ENCODE results near the gene CCDC69. TPM values are rescaled to one million over a fixed set of nuclear protein-coding genes. Genes with fewer than 3 reads are reported as not detected.
A peak's percentile ranks its signal among the peaks of the same experiment; 100 is the strongest.

Gene CCDC69
- total RNA-seq, 1 donor from 2014 or later, result 0.07 TPM

GRCh38 chr5:151158287-151158661 is 65.6 kb downstream of the CCDC69 start:
- Histone ChIP-seq H3K4me2 (peak overlapping the region; percentile 92), H3K27ac (no peak overlapping the region), H3K36me3 (no peaks in the 10 kb centered on the region), H3K4me1 (peaks cover 19% of the 10 kb centered on the region), H2AFZ (replicated peaks) (no peak overlapping the region), H3K9ac (no peak overlapping the region), H4K20me1 (ENCODE audit: low read depth) (no peaks in the 10 kb centered on the region), H3K27me3 (peaks cover 13% of the 10 kb centered on the region), H3K9me3 (ENCODE audit: low read depth) (no peaks in the 10 kb centered on the region), H3K4me3 (peak overlapping the region; percentile 72), H3F3A (ENCODE audit: low read depth) (peaks cover 5% of the 10 kb centered on the region), H3K79me2 (ENCODE audit: low read depth) (no peaks in the 10 kb centered on the region)
- no peaks in the 10 kb centered on the region for H3K36me3 Mint-ChIP-seq
- no peaks in the 10 kb centered on the region for H3K9me3 Mint-ChIP-seq
- H3K4me1 Mint-ChIP-seq, result peaks cover 42% of the 10 kb centered on the region
- DNase-seq (ENCODE audit: low spot score), result peak; percentile 28
- H3K27ac Mint-ChIP-seq, result peak overlapping the region; percentile 92
- peak overlapping the region; percentile 91 for H3K4me3 Mint-ChIP-seq
- TF ChIP-seq EZH2 (IDR thresholded peaks at IDR 0.05) (no peak), CTCF (IDR thresholded peaks at IDR 0.05) (no peak), EZH2phosphoT487 (IDR thresholded peaks at IDR 0.05) (no peak)
- peaks cover 12% of the 10 kb centered on the region for H3K27me3 Mint-ChIP-seq (ENCODE audit: insufficient read depth, low read depth)

GRCh38 chr5:151157426-151158286 is 66.2 kb downstream of the CCDC69 start, which contains the start of gene ANXA6:
ANXA6 (minus strand) TSS chr5:151157779; CDS start chr5:151147901, 9,878 bp downstream.
- peaks cover 19% of the 10 kb centered on the region for H3K4me1 ChIP-seq

More at GRCh38 chr5:151157426-151158286, 66.2 kb downstream of the CCDC69 start, which contains the start of gene ANXA6:
- H3K36me3 Mint-ChIP-seq, result no peaks in the 10 kb centered on the region
- no peaks in the 10 kb centered on the region for H4K20me1 ChIP-seq (ENCODE audit: low read depth)
- H3K9me3 Mint-ChIP-seq, result no peaks in the 10 kb centered on the region
- no peaks in the 10 kb centered on the region for H3K79me2 ChIP-seq (ENCODE audit: low read depth)
- peak within 1 kb of the TSS; percentile 95 for H2AFZ ChIP-seq (replicated peaks)
- peak; percentile 93 for DNase-seq (ENCODE audit: low spot score)
- peaks cover 5% of the 10 kb centered on the region for H3F3A ChIP-seq (ENCODE audit: low read depth)
- TF ChIP-seq EZH2 (IDR thresholded peaks at IDR 0.05) (no peak), CTCF (IDR thresholded peaks at IDR 0.05) (no peak), EZH2phosphoT487 (IDR thresholded peaks at IDR 0.05) (no peak)
- H3K27me3 ChIP-seq, result peaks cover 13% of the 10 kb centered on the region
- peak within 1 kb of the TSS; percentile 92 for H3K27ac Mint-ChIP-seq
- H3K27ac ChIP-seq, result no peak within 1 kb of the TSS
- peaks cover 48% of the 10 kb centered on the region for H3K4me1 Mint-ChIP-seq
- H3K9ac ChIP-seq, result peak within 1 kb of the TSS; percentile 47
- H3K9me3 ChIP-seq (ENCODE audit: low read depth), result no peaks in the 10 kb centered on the region
- peak within 1 kb of the TSS; percentile 72 for H3K4me3 ChIP-seq
- H3K36me3 ChIP-seq, result no peaks in the 10 kb centered on the region
- H3K4me3 Mint-ChIP-seq, result peak within 1 kb of the TSS; percentile 91
- peak within 1 kb of the TSS; percentile 92 for H3K4me2 ChIP-seq
- H3K27me3 Mint-ChIP-seq (ENCODE audit: insufficient read depth, low read depth), result peaks cover 12% of the 10 kb centered on the region

Data from neural progenitor cell (in vitro differentiated cells).